NCI-H446 treated with DMSO at 0.1 percent for 48 hours (cell line): ENCODE results near the gene TEX38.
"Not testable (repeated sequence)": the region's sequence is repeated elsewhere in the genome, so short reads cannot be mapped to it uniquely, and the experiment has no call there.

Experiments used
- DNase-seq: peaks from one replicate; lab custom pipeline; 2025; lab: John Stamatoyannopoulos, UW

The TEX38 gene

GRCh38 chr1:46687921-46688509, 16.4 kb downstream of the TEX38 start:
- peak; percentile 43 for DNase-seq

- no peak for DNase-seq
Measured at GRCh38 chr1:46689356-46689755, 17.7 kb downstream of the TEX38 start.

- no peak for DNase-seq
Measured at GRCh38 chr1:46689897-46690296, 18.2 kb downstream of the TEX38 start.

- peak; percentile 98 for DNase-seq
Measured at GRCh38 chr1:46690931-46691421, 19.3 kb downstream of the TEX38 start.

GRCh38 chr1:46691997-46692790, 20.5 kb downstream of the TEX38 start:
- DNase-seq, result no peak

GRCh38 chr1:46692811-46693770, 21.4 kb downstream of the TEX38 start:
- DNase-seq, result no peak

GRCh38 chr1:46694676-46695075, 23.0 kb downstream of the TEX38 start:
- DNase-seq, result not testable (repeated sequence)

GRCh38 chr1:46697053-46697452, 25.4 kb downstream of the TEX38 start:
- no peak for DNase-seq

- DNase-seq, result no peak
Measured at GRCh38 chr1:46699666-46700065, 28.0 kb downstream of the TEX38 start.

GRCh38 chr1:46703927-46704641, 32.4 kb downstream of the TEX38 start:
- no peak for DNase-seq

GRCh38 chr1:46705408-46705807, 33.8 kb downstream of the TEX38 start:
- no peak for DNase-seq

GRCh38 chr1:46708121-46708520, 36.5 kb downstream of the TEX38 start:
- DNase-seq, result no peak

GRCh38 chr1:46714976-46715375, 43.3 kb downstream of the TEX38 start:
- no peak for DNase-seq

- no peak for DNase-seq
Measured at GRCh38 chr1:46717654-46718053, 46.0 kb downstream of the TEX38 start.

GRCh38 chr1:46718340-46718726, 46.7 kb downstream of the TEX38 start:
- no peak for DNase-seq

- DNase-seq, result peak; percentile 83
Measured at GRCh38 chr1:46718727-46719622, 47.3 kb downstream of the TEX38 start, which contains the start of gene EFCAB14. TSS of gene EFCAB14 (minus strand) at chr1:46719114. CDS start at chr1:46718087, 1,027 bp downstream.

- no peak for DNase-seq
Measured at GRCh38 chr1:46719689-46720088, 48.0 kb downstream of the TEX38 start.

GRCh38 chr1:46720319-46720718, 48.7 kb downstream of the TEX38 start:
- not testable (repeated sequence) for DNase-seq

- DNase-seq, result no peak
Measured at GRCh38 chr1:46721204-46721603, 49.5 kb downstream of the TEX38 start.

GRCh38 chr1:46721686-46722205, 50.1 kb downstream of the TEX38 start:
- no peak for DNase-seq
